Esophagus squamous epithelium (tissue), 4 donors: Measurements from ENCODE around the gene TRAPPC2L.

ENCODE experiments used
- POLR2A ChIP-seq, 4 donors: fragments of 450-650 bp; IDR thresholded peaks; one replicate each; pipeline ENCODE4 v1.6.1; 2017; ENCODE audit warnings: antibody characterized with exemption in 4 of 4, mild to moderate bottlenecking in 4 of 4, moderate library complexity in 3 of 4
- TF ChIP-seq, protein P1 (sequence below), 6 experiments: fragments of 450-650 bp in 4 of 6; fragments of 200-600 bp in 2 of 6; sonication (generic) in 2 of 6; IDR thresholded peaks; one replicate each; pipeline ENCODE4 v1.5.1; 2016 to 2019; ENCODE audit warnings: antibody characterized with exemption in 6 of 6, mild to moderate bottlenecking in 4 of 6, moderate library complexity in 4 of 6

DNA sequence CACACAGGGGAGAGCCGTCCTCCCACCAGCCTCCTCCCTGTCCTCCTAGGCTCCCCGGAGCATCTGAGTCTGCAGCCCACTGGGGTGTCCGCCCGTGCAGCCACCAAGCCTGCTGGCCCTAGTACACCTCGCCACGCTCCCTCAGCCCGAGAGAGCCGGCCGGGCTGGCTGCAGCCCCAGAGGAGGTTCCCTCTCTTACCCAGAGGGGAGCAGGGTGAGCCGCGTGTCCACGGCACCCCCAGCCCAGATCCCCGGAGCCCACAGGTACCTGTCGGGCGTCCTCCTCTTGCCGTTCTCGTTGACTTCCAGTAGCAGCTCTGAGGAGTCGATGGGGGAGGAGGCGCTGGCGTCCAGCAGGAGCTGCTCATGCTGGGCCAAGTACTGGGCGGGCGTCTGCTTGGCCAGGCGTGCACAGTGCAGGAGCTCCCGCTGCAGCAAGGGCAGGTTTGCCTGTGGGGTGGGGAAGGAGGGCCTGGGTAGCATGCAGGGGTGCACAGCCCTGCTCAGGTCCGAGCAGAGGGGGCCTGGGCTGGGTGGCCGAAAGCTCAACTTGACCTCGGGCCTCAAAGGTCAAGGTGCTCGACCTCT lies 28.9 kb downstream of the TRAPPC2L start:
- TF ChIP-seq POLR2A (IDR thresholded peaks at IDR 0.05), result no peak
- TF ChIP-seq, protein P1, sequence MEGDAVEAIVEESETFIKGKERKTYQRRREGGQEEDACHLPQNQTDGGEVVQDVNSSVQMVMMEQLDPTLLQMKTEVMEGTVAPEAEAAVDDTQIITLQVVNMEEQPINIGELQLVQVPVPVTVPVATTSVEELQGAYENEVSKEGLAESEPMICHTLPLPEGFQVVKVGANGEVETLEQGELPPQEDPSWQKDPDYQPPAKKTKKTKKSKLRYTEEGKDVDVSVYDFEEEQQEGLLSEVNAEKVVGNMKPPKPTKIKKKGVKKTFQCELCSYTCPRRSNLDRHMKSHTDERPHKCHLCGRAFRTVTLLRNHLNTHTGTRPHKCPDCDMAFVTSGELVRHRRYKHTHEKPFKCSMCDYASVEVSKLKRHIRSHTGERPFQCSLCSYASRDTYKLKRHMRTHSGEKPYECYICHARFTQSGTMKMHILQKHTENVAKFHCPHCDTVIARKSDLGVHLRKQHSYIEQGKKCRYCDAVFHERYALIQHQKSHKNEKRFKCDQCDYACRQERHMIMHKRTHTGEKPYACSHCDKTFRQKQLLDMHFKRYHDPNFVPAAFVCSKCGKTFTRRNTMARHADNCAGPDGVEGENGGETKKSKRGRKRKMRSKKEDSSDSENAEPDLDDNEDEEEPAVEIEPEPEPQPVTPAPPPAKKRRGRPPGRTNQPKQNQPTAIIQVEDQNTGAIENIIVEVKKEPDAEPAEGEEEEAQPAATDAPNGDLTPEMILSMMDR (IDR thresholded peaks at IDR 0.05), result no peak
